ENCODE data around the gene COL7A1. TPM values are rescaled to one million over a fixed set of nuclear protein-coding genes. Genes with fewer than 3 reads are reported as not detected.

The COL7A1 gene
- total RNA-seq, 1 experiment from 2014 or later = 22.9 TPM

DNA sequence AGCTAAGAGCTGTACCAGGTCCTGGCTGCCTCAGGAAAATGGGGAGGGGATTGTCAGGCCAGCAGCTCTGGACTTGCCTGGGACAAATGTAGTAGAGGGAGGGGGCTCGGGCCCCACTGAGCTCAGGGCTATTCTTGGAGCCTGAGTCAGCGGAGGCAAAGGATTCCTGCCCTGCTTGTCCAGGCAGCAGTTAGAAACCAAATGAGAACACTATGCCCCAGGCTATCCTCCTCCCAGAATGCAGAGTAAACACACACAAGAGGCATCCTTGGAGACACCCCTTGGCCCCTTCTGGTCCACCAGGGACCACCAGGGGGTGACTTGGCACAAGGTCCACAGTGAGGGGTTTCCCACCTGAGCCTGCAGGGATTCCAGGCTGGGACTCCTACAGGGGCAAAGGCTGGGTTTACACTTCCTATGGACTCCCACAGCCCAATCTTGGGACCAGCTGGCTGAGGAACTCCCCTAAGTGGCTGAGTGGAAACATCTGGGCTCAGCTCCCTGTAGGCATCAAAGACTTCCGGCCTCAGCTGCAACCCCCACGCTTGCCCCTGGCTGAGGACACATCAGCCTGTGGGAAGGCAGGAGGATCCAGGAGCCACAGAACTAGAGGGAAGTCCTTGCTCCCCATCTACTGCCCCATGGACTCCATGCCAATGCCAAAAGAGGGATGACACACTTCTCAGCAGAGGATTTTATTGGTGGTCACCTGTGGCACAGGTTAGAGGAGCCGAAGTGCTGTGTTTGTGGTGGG, 3.4 kb upstream of the COL7A1 start:
- Mint-ChIP-seq H3K36me3 (ENCODE audit: insufficient read depth in 1 of 3, low read depth in 3 of 3) (peaks cover 42 to 68% (median 45%) of the 10 kb centered on the region in 3 experiments), H3K27ac (peak overlapping the region in 2 of 3 experiments; percentile 48 to 63; a peak in 1 of 7 replicates), H3K4me3 (no peak overlapping the region), H3K27me3 (ENCODE audit: low read depth) (no peaks in the 10 kb centered on the region), H3K9me3 (no peaks in the 10 kb centered on the region), H3K4me1 (peaks cover 12 to 21% of the 10 kb centered on the region in 2 experiments)
- Histone ChIP-seq H2BK20ac (ENCODE audit: low read depth, low read length, poor library complexity, severe bottlenecking) (no peak overlapping the region), H3K4me2 (ENCODE audit: insufficient read depth, insufficient read length, low read length) (no peak overlapping the region), H4K91ac (ENCODE audit: insufficient read length, low read depth, low read length) (no peak overlapping the region), H2BK5ac (ENCODE audit: insufficient read length, low read length) (no peak overlapping the region), H3K79me1 (ENCODE audit: insufficient read depth, low read depth, low read length, poor library complexity, severe bottlenecking) (no peaks in the 10 kb centered on the region), H2BK15ac (ENCODE audit: low read depth, low read length) (no peak overlapping the region), H3K14ac (ENCODE audit: insufficient read depth, low read length) (no peak overlapping the region), H3K27ac (ENCODE audit: insufficient read length, low read depth, low read length) (no peak overlapping the region), H3K23me2 (ENCODE audit: insufficient read length, low read depth, low read length, poor library complexity, severe bottlenecking) (no peaks in the 10 kb centered on the region), H3K18ac (ENCODE audit: insufficient read length, low read depth, low read length) (no peak overlapping the region), H3K9me3 (ENCODE audit: control insufficient read depth, low read depth, low read length) (no peaks in the 10 kb centered on the region), H3K27me3 (ENCODE audit: insufficient read depth, low read length) (no peaks in the 10 kb centered on the region), H3T11ph (ENCODE audit: low read length) (no peak overlapping the region), H4K5ac (ENCODE audit: insufficient read length, low read depth, low read length) (no peak overlapping the region), H2AFZ (ENCODE audit: low read length) (no peak overlapping the region), H2BK12ac (ENCODE audit: insufficient read length, low read depth, low read length) (no peak overlapping the region), H3K4me1 (ENCODE audit: insufficient read depth, low read length) (no peaks in the 10 kb centered on the region), H3K9ac (ENCODE audit: extremely low read depth, insufficient read length, low read length) (no peak overlapping the region), H3K56ac (ENCODE audit: insufficient read length, low read depth, low read length) (no peak overlapping the region), H4K20me1 (ENCODE audit: control insufficient read depth, insufficient read depth, insufficient read length) (no peaks in the 10 kb centered on the region), H4K8ac (replicated peaks; ENCODE audit: insufficient read length, low read depth, low read length) (no peak overlapping the region), H2BK120ac (ENCODE audit: low read depth, low read length, poor library complexity, severe bottlenecking) (no peak overlapping the region), H2AK5ac (ENCODE audit: insufficient read length, low read length) (no peak overlapping the region), H3K4ac (ENCODE audit: low read depth, low read length) (no peak overlapping the region), H3K79me2 (ENCODE audit: insufficient read depth, low read length) (no peaks in the 10 kb centered on the region), H3K23ac (ENCODE audit: insufficient read length, low read depth, low read length) (no peak overlapping the region)
- no peak for DNase-seq
- WGBS (ENCODE audit: extremely low coverage, insufficient read length, low lambda C conversion rate) = no CpG with 5 or more reads among the region's 5 CpGs
- TF ChIP-seq, protein P1, sequence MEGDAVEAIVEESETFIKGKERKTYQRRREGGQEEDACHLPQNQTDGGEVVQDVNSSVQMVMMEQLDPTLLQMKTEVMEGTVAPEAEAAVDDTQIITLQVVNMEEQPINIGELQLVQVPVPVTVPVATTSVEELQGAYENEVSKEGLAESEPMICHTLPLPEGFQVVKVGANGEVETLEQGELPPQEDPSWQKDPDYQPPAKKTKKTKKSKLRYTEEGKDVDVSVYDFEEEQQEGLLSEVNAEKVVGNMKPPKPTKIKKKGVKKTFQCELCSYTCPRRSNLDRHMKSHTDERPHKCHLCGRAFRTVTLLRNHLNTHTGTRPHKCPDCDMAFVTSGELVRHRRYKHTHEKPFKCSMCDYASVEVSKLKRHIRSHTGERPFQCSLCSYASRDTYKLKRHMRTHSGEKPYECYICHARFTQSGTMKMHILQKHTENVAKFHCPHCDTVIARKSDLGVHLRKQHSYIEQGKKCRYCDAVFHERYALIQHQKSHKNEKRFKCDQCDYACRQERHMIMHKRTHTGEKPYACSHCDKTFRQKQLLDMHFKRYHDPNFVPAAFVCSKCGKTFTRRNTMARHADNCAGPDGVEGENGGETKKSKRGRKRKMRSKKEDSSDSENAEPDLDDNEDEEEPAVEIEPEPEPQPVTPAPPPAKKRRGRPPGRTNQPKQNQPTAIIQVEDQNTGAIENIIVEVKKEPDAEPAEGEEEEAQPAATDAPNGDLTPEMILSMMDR (conservative IDR thresholded peaks at IDR 0.05) = no peak

Data from H9 (cell line).